ENCODE results near the gene ZC3H18.
"Not testable (repeated sequence)": the region's sequence is repeated elsewhere in the genome, so short reads cannot be mapped to it uniquely, and the experiment has no call there.

ZC3H18 gene

GRCh38 chr16:88657371-88657770 is 87.2 kb downstream of the ZC3H18 start:
- DNase-seq = no peak

GRCh38 chr16:88658714-88659113 is 88.5 kb downstream of the ZC3H18 start:
- DNase-seq = no peak

- no peak for DNase-seq
Observed at GRCh38 chr16:88659160-88659559, 89.0 kb downstream of the ZC3H18 start.

GRCh38 chr16:88661468-88661867 is 91.3 kb downstream of the ZC3H18 start:
- no peak for DNase-seq

GRCh38 chr16:88662222-88662842 is 92.1 kb downstream of the ZC3H18 start:
- no peak for DNase-seq

GRCh38 chr16:88662843-88663606 is 92.8 kb downstream of the ZC3H18 start, which contains the start of gene MVD:
Gene MVD (minus strand): TSS chr16:88663091. CDS start chr16:88663080, 11 bp downstream.
- DNase-seq = peak; percentile 97

GRCh38 chr16:88665148-88665547 is 94.9 kb downstream of the ZC3H18 start:
- DNase-seq = no peak

- DNase-seq = no peak
Observed at GRCh38 chr16:88665570-88665969, 95.4 kb downstream of the ZC3H18 start.

- no peak for DNase-seq
Observed at GRCh38 chr16:88667461-88667860, 97.3 kb downstream of the ZC3H18 start.

- not testable (repeated sequence) for DNase-seq
Observed at GRCh38 chr16:88669493-88669892, 99.3 kb downstream of the ZC3H18 start.

- no peak for DNase-seq
Observed at GRCh38 chr16:88669980-88670379, 99.8 kb downstream of the ZC3H18 start.

- no peak for DNase-seq
Observed at GRCh38 chr16:88671806-88672205, 101.6 kb downstream of the ZC3H18 start.

- peak; percentile 34 for DNase-seq
Observed at GRCh38 chr16:88672776-88673175, 102.6 kb downstream of the ZC3H18 start.

- no peak for DNase-seq
Observed at GRCh38 chr16:88673716-88674379, 103.6 kb downstream of the ZC3H18 start.

- no peak for DNase-seq
Observed at GRCh38 chr16:88676502-88677242, 106.5 kb downstream of the ZC3H18 start.

GRCh38 chr16:88677721-88678120 is 107.5 kb downstream of the ZC3H18 start:
- no peak for DNase-seq

- DNase-seq = no peak
Observed at GRCh38 chr16:88678224-88678979, 108.2 kb downstream of the ZC3H18 start.

- no peak for DNase-seq
Observed at GRCh38 chr16:88680554-88681083, 110.4 kb downstream of the ZC3H18 start.

- no peak for DNase-seq
Observed at GRCh38 chr16:88681084-88681680, 111.0 kb downstream of the ZC3H18 start.
